NB4 (cell line): ENCODE results near the gene NRXN3.
A peak's percentile ranks its signal among the peaks of the same experiment; 100 is the strongest.

Experiments used
- CTCF ChIP-seq: IDR thresholded peaks from one replicate; pipeline ENCODE4 v1.5.1; 2012; ENCODE audit warnings: low read depth, low read length
- MYC ChIP-seq: IDR thresholded peaks from 2 replicates; pipeline ENCODE4 v1.6.1; 2011; ENCODE audit warnings: low read depth, low read length
- POLR2A ChIP-seq: IDR thresholded peaks from 2 replicates; pipeline ENCODE4 v1.6.1; 2011; ENCODE audit warnings: mild to moderate bottlenecking; ENCODE audit not compliant: insufficient read length; ENCODE audit errors: extremely low read depth
- TF ChIP-seq, protein P1 (sequence below): IDR thresholded peaks from 2 replicates; pipeline ENCODE4 v1.6.1; 2011; ENCODE audit warnings: low read depth, low read length

DNA sequence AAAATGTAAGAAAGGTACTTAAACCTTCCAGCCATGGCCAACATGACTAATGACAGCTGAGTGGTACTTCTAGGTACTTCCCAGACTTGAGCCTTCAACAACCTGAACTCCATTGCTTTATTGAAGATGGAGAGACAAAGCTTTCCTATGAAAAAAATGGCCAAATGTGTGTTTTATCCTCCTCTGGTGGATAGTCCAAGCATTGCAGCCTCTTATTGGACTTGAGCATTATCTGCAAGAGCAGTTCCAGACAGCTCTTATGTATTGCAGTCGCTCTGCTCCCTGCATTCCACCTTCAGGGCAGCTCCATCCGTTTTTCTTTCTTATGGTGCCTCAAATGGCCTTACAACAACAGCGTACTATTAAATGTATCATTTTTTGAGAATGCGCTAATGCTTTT, 588.2 kb downstream of the NRXN3 start:
- TF ChIP-seq CTCF = peak; percentile 49
- no peak for TF ChIP-seq POLR2A
- TF ChIP-seq MYC = no peak
- TF ChIP-seq, protein P1, sequence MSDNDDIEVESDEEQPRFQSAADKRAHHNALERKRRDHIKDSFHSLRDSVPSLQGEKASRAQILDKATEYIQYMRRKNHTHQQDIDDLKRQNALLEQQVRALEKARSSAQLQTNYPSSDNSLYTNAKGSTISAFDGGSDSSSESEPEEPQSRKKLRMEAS = no peak
